AG04450 (cell line): ENCODE data around the gene SLC19A1. TPM values are rescaled to one million over a fixed set of nuclear protein-coding genes. Genes with fewer than 3 reads are reported as not detected.

ENCODE experiments used
- CTCF ChIA-PET: fragments of 300-600, 350-600 bp; formaldehyde crosslinking; extraction: SDS; loops from one replicate; lab custom pipeline; 2022; ENCODE audit warnings: antibody characterized with exemption, inconsistent platforms; lab: Charles Lee
- POLR2A ChIA-PET: fragments of 350-600 bp; formaldehyde crosslinking; extraction: SDS; loops from one replicate; lab custom pipeline; 2021; ENCODE audit warnings: antibody characterized with exemption, inconsistent platforms; lab: Yijun Ruan, JAX
- DNase-seq: peaks from one replicate; pipeline ENCODE4 v3.0.0-alpha.2; 2011; ENCODE audit warnings: low read depth, low spot score
- H3K27ac ChIP-seq: one replicate; pipeline ENCODE4 v1.5.1; 2012; ENCODE audit warnings: low read depth, low read length, control low read depth
- H3K27me3 ChIP-seq: one replicate; pipeline ENCODE4 v1.6.0; 2012; ENCODE audit warnings: low read length; ENCODE audit not compliant: control insufficient read depth, insufficient read depth
- H3K4me3 ChIP-seq: 2 replicates; pipeline ENCODE4 v1.5.1; 2011; ENCODE audit warnings: mild to moderate bottlenecking, low read depth, low read length, control low read depth
- H3K9me3 ChIP-seq: 2 replicates; pipeline ENCODE4 v1.5.1; 2012; ENCODE audit warnings: low read length; ENCODE audit not compliant: control insufficient read depth, insufficient read depth
- polyA plus RNA-seq: library from polyadenylated mRNA; depleted of rRNA; stranded (reverse); fragments of >200 nt; gene quantifications from 2 replicates; pipeline ENCODE4 v1.2.3, GENCODE V29; 2011
- TF ChIP-seq, protein P1 (sequence below): IDR thresholded peaks from 2 replicates; pipeline ENCODE4 v1.5.1; 2011; ENCODE audit warnings: low read depth, low read length, control low read depth, inconsistent platforms

The SLC19A1 gene
- polyA plus RNA-seq, 1 experiment = 4.4 TPM

DNA sequence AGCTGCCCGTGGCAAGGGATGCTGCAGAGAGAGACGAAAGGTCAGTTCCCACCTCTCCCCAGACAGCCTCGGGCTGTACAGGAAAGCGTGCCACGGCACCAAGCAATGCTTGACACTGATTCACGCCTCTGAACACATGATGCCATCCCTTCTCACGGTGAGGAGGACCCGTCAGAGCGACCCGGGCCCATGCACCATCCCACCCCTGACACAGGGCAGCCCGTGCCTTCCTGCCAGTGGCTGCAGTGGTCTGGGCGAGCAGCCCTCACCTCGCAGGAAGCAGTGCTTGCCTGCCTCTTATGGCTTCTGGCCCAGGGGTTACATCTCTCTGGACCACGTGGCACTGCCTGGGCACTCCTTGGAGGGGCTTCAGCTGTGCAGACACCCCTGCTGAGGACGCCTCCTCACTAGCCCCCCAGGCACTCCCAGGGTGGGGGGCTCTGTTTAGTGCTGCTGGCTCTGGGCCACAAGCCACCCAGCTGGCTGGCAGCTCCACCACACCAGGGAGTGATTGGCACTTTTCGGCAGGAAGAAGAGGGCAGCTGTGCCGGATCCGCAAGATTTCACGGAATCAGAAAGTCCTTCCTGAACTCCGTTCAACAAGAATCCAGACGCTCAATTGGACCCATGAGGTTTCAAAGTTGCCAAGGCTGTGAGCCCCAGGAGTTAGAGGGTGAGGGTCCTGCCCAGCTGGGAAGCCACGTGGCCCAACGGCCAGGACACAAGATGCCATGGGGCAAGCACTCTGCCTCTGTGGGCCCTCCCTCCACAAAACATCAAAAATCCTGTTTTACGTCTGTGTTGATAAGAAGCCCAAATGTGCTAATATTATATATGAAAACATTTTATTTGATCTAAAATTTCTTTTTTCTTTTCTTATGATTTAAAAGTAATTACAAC lies 34.8 kb upstream of the SLC19A1 start:
- Histone ChIP-seq H3K9me3 (no peaks in the 10 kb centered on the region; the same call in 1 of the 2 replicates), H3K4me3 (no peak overlapping the region), H3K27ac (no peak overlapping the region), H3K27me3 (peaks cover 43% of the 10 kb centered on the region)
- ChIA-PET CTCF (no interaction called here), POLR2A (no interaction called here)
- TF ChIP-seq, protein P1, sequence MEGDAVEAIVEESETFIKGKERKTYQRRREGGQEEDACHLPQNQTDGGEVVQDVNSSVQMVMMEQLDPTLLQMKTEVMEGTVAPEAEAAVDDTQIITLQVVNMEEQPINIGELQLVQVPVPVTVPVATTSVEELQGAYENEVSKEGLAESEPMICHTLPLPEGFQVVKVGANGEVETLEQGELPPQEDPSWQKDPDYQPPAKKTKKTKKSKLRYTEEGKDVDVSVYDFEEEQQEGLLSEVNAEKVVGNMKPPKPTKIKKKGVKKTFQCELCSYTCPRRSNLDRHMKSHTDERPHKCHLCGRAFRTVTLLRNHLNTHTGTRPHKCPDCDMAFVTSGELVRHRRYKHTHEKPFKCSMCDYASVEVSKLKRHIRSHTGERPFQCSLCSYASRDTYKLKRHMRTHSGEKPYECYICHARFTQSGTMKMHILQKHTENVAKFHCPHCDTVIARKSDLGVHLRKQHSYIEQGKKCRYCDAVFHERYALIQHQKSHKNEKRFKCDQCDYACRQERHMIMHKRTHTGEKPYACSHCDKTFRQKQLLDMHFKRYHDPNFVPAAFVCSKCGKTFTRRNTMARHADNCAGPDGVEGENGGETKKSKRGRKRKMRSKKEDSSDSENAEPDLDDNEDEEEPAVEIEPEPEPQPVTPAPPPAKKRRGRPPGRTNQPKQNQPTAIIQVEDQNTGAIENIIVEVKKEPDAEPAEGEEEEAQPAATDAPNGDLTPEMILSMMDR = no peak
- no peak for DNase-seq

DNA sequence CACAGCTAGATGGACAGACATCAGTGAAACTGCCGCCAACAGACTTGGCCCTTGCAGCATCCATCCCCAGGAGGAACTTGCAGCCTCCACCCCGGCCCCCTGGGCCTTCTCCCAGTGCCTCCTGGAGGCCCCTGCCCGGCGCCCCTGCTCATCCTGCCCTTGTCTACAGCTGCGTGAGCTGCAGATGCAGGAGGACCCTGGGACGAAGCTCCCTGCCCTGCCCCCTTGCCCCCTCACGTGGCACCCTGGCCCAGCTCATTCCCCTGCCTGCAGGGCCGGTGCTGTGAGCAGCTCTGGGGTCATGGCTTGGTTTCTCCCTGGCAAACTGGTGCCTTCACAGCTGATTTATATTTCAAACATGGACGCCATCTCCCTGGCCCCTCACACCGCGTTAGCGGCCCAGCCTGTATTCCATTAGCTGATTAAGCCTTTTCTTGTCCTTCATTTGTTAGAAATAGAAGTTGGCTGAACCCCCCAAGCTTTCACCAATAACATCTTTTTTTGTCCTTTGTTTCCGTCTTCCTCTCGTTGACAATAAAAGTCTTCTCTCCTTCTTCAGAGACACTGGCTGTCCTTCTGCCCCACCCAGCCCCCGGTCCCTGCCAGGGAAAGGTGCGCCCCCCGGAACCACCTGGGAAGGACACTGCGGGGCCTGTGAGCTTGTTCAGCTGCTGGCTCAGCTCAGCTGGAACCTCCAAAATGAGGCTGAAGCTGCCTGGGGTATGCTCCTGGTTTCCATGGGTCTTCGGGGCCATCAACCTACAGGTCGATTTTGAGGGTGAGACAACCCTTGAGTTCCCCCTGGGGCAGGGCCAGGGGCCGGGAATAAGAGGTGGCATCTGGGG lies 34.0 kb upstream of the SLC19A1 start:
- Histone ChIP-seq H3K27ac (no peak overlapping the region), H3K9me3 (no peaks in the 10 kb centered on the region; the same call in 1 of the 2 replicates), H3K27me3 (peaks cover 47% of the 10 kb centered on the region), H3K4me3 (no peak overlapping the region)
- no peak for DNase-seq
- TF ChIP-seq, protein P1 = no peak
- ChIA-PET CTCF (no interaction called here), POLR2A (no interaction called here)

DNA sequence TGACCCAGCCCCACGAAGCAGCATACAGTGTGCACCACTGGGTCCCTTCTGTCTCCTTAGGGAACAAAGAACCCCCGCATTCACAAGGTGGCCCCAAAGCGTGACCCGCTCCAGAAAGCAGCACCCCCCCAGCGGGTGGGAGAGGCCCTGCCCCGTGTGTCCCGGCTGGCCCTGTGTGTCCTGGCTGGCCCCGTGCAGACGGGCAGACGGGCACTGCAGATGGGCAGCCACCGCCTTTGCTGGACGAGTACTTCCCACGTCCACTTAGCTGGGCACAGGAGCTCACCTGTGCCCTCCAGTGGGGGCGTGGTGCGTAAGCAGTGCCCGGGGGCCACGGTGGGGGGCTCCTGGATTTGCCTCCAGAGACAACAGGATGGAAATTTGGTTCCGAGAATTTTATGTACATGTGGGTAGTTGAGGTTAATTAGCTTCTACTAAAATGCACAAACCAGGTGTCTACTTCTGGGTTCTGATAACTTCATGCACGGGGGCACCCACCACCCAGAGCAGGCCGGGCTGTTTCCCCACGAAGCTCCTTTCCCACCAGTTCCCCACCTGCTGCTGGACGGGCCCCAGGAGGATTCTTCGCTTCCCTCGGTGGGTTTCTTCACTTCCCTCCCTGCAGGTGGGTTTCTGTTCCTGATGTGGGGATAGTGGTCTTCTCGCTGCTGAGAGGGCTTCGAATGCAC lies 33.2 kb upstream of the SLC19A1 start:
- TF ChIP-seq, protein P1 = no peak
- Histone ChIP-seq H3K9me3 (no peaks in the 10 kb centered on the region; the same call in 1 of the 2 replicates), H3K27ac (no peak overlapping the region), H3K27me3 (peaks cover 43% of the 10 kb centered on the region), H3K4me3 (no peak overlapping the region)
- ChIA-PET POLR2A (no interaction called here), CTCF (no interaction called here)
- DNase-seq = no peak

DNA sequence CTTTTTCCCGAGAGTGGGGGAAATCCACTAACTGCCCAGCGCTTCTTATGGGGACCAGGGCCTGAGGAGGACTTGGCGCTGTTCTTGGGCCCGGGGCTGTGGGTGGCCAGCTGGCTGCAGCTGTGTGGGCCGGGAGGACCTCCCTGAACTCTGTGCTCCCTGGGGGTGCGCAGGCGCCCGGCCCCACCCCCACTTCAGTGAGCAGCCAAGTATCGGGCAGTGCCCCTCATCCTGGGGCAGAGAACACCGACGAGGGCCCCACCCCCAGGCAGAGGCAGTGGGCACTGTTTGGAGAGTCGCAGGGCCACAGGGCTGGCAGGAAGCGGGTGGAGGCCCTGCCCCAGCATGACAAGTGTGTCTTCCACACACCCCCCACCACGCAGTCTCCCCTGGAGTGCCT lies 32.5 kb upstream of the SLC19A1 start:
- H3K27me3 ChIP-seq = peaks cover 45% of the 10 kb centered on the region
- no peaks in the 10 kb centered on the region; the same call in 1 of the 2 replicates for H3K9me3 ChIP-seq
- no peak overlapping the region for H3K4me3 ChIP-seq
- no peak for DNase-seq
- CTCF ChIA-PET = no interaction called here
- TF ChIP-seq, protein P1 = no peak
- no peak overlapping the region for H3K27ac ChIP-seq
- POLR2A ChIA-PET = no interaction called here
